ENCODE results near the gene MYL12A.

- TF ChIP-seq CTCF (IDR thresholded peaks at IDR 0.05; ENCODE audit: low read depth, low read length, missing input control) (no peak), FOXA1 (IDR thresholded peaks at IDR 0.05) (no peak), EGR1 (IDR thresholded peaks at IDR 0.05; ENCODE audit: low read depth in 2 of 2) (no peak), TAF1 (conservative IDR thresholded peaks at IDR 0.05) (no peak), JUND (IDR thresholded peaks at IDR 0.05) (no peak)
- TF ChIP-seq, protein P1, sequence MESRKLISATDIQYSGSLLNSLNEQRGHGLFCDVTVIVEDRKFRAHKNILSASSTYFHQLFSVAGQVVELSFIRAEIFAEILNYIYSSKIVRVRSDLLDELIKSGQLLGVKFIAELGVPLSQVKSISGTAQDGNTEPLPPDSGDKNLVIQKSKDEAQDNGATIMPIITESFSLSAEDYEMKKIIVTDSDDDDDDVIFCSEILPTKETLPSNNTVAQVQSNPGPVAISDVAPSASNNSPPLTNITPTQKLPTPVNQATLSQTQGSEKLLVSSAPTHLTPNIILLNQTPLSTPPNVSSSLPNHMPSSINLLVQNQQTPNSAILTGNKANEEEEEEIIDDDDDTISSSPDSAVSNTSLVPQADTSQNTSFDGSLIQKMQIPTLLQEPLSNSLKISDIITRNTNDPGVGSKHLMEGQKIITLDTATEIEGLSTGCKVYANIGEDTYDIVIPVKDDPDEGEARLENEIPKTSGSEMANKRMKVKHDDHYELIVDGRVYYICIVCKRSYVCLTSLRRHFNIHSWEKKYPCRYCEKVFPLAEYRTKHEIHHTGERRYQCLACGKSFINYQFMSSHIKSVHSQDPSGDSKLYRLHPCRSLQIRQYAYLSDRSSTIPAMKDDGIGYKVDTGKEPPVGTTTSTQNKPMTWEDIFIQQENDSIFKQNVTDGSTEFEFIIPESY (IDR thresholded peaks at IDR 0.05) = no peak
- TF ChIP-seq, protein P2, sequence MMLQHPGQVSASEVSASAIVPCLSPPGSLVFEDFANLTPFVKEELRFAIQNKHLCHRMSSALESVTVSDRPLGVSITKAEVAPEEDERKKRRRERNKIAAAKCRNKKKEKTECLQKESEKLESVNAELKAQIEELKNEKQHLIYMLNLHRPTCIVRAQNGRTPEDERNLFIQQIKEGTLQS (IDR thresholded peaks at IDR 0.05) = no peak
- TF ChIP-seq, protein P3, sequence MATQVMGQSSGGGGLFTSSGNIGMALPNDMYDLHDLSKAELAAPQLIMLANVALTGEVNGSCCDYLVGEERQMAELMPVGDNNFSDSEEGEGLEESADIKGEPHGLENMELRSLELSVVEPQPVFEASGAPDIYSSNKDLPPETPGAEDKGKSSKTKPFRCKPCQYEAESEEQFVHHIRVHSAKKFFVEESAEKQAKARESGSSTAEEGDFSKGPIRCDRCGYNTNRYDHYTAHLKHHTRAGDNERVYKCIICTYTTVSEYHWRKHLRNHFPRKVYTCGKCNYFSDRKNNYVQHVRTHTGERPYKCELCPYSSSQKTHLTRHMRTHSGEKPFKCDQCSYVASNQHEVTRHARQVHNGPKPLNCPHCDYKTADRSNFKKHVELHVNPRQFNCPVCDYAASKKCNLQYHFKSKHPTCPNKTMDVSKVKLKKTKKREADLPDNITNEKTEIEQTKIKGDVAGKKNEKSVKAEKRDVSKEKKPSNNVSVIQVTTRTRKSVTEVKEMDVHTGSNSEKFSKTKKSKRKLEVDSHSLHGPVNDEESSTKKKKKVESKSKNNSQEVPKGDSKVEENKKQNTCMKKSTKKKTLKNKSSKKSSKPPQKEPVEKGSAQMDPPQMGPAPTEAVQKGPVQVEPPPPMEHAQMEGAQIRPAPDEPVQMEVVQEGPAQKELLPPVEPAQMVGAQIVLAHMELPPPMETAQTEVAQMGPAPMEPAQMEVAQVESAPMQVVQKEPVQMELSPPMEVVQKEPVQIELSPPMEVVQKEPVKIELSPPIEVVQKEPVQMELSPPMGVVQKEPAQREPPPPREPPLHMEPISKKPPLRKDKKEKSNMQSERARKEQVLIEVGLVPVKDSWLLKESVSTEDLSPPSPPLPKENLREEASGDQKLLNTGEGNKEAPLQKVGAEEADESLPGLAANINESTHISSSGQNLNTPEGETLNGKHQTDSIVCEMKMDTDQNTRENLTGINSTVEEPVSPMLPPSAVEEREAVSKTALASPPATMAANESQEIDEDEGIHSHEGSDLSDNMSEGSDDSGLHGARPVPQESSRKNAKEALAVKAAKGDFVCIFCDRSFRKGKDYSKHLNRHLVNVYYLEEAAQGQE (IDR thresholded peaks at IDR 0.05) = no peak
These were observed 11.1 kb upstream of the MYL12A start for GRCh38 chr18:3236470-3236869.

All from liver (tissue), 3 donors.